ENCODE data around the gene ZNF213.

The ZNF213 gene

DNA sequence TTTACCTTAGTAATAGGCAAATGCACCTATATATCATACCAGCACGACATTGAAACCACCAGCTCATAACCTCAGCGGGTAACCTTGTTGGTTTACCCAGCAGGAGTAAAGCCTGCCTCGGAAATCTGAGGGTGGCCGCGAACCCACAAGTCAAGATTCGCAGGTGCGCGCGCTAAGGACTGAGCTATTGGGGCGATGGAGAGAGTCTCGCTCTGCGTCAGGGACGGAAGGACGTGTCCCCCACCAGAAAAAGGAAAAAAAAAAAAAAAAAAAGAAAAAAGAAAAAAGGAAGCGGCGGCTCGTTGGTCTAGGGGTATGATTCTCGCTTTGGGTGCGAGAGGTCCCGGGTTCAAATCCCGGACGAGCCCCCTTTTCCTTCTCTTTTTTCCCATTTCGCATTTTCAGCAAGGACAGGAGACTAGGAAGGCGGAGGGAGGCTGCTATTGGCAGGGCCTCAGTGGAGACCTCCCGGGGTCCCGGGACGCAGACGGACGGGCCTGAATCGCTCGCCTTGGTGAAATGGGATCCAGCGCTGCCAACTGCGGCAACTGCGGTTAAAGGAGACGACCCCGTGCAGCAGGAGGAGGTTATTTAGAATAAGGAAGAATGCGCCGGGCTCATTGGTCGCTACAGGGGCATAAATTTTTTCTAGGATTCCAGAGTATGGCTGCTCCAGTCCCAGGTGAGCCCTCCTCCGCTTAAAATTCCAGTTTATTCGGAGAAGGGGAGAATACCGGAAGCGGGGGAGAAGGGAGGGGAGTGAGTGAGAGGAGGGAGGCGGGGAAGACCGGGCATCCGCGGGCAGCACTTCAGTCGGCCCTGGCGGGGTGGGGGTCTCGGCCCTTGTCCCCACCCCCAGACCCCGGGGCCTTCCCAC, 53.2 kb downstream of the ZNF213 start, which contains the start of gene OR1F1:
OR1F1 (plus strand) TSS at position 407 of the 877 bp plus-strand sequence.
- H3K4me2 ChIP-seq (ENCODE audit: low read length) = peak within 1 kb of the TSS; percentile 77
- DNase-seq = peak; percentile 44 to 73
- H3K27me3 ChIP-seq (ENCODE audit: insufficient read depth, low read length) = peaks cover 10% of the 10 kb centered on the region
- peak within 1 kb of the TSS; percentile 27 for H2BK12ac ChIP-seq (ENCODE audit: low read length)
- peak within 1 kb of the TSS; percentile 43 for H3K9ac ChIP-seq (ENCODE audit: low read length)
- whole genome bisulfite sequencing (ENCODE audit: extremely low coverage, insufficient coverage, insufficient read length) = no CpG with 5 or more reads among the region's 51 CpGs
- H4K12ac ChIP-seq (ENCODE audit: low read depth, low read length) = peak within 1 kb of the TSS; percentile 0
- H3K4ac ChIP-seq (ENCODE audit: low read depth, low read length) = no peak within 1 kb of the TSS
- H3K27ac ChIP-seq (ENCODE audit: low read depth, low read length) = no peak within 1 kb of the TSS
- peak within 1 kb of the TSS; percentile 81 for H2AFZ ChIP-seq (ENCODE audit: insufficient read depth, low read length, poor library complexity)
- no peak within 1 kb of the TSS for H2BK120ac ChIP-seq (ENCODE audit: insufficient read depth, low read length, poor library complexity)
- no peaks in the 10 kb centered on the region for H3K9me3 ChIP-seq (ENCODE audit: insufficient read depth, low read depth, low read length)
- no peak within 1 kb of the TSS for H3K23ac ChIP-seq (ENCODE audit: low read length)
- no peaks in the 10 kb centered on the region for H3K79me2 ChIP-seq (ENCODE audit: control insufficient read depth, insufficient read depth, low read length, poor library complexity)
- H4K91ac ChIP-seq (ENCODE audit: low read depth, low read length) = no peak within 1 kb of the TSS
- H3K79me1 ChIP-seq (ENCODE audit: low read length) = no peaks in the 10 kb centered on the region
- peak within 1 kb of the TSS; percentile 4 for H3K14ac ChIP-seq (ENCODE audit: low read length)
- H3K4me3 ChIP-seq (ENCODE audit: low read depth, low read length) = peak within 1 kb of the TSS; percentile 70
- no peak within 1 kb of the TSS for H2AK5ac ChIP-seq (ENCODE audit: low read length)
- H3K4me1 ChIP-seq (ENCODE audit: control insufficient read depth in 1 of 2, insufficient read depth in 2 of 2, low read length in 2 of 2) = peaks cover 10 to 18% of the 10 kb centered on the region in 2 experiments
- H4K8ac ChIP-seq (ENCODE audit: low read depth, low read length) = peak within 1 kb of the TSS; percentile 5
- no peaks in the 10 kb centered on the region for H3K36me3 ChIP-seq (ENCODE audit: control insufficient read depth in 1 of 2, insufficient read depth in 2 of 2, low read length in 2 of 2)
- no peak within 1 kb of the TSS for H3K18ac ChIP-seq (ENCODE audit: low read length)
- no peak within 1 kb of the TSS for H2BK5ac ChIP-seq (ENCODE audit: low read depth, low read length, poor library complexity)

GRCh38 chr16:3188675-3188924, 53.8 kb downstream of the ZNF213 start:
- Histone ChIP-seq H3K27me3 (ENCODE audit: insufficient read depth, low read length) (peaks cover 7% of the 10 kb centered on the region), H2BK12ac (ENCODE audit: low read length) (peak overlapping the region; percentile 27), H3K4me3 (ENCODE audit: low read depth, low read length) (peak overlapping the region; percentile 70), H3K14ac (ENCODE audit: low read length) (peak overlapping the region; percentile 4), H2AFZ (ENCODE audit: insufficient read depth, low read length, poor library complexity) (peak overlapping the region; percentile 81), H3K36me3 (ENCODE audit: control insufficient read depth in 1 of 2, insufficient read depth in 2 of 2, low read length in 2 of 2) (no peaks in the 10 kb centered on the region), H3K4me2 (ENCODE audit: low read length) (peak overlapping the region; percentile 77), H3K27ac (ENCODE audit: low read depth, low read length) (no peak overlapping the region), H4K8ac (ENCODE audit: low read depth, low read length) (peak overlapping the region; percentile 5), H3K79me1 (ENCODE audit: low read length) (no peaks in the 10 kb centered on the region), H3K23ac (ENCODE audit: low read length) (no peak overlapping the region), H3K18ac (ENCODE audit: low read length) (no peak overlapping the region), H2BK5ac (ENCODE audit: low read depth, low read length, poor library complexity) (no peak overlapping the region), H3K79me2 (ENCODE audit: control insufficient read depth, insufficient read depth, low read length, poor library complexity) (no peaks in the 10 kb centered on the region), H2BK120ac (ENCODE audit: insufficient read depth, low read length, poor library complexity) (no peak overlapping the region), H3K4ac (ENCODE audit: low read depth, low read length) (no peak overlapping the region), H2AK5ac (ENCODE audit: low read length) (no peak overlapping the region), H3K4me1 (ENCODE audit: control insufficient read depth in 1 of 2, insufficient read depth in 2 of 2, low read length in 2 of 2) (peaks cover 6 to 12% of the 10 kb centered on the region in 2 experiments), H3K9ac (ENCODE audit: low read length) (no peak overlapping the region), H4K91ac (ENCODE audit: low read depth, low read length) (no peak overlapping the region), H3K9me3 (ENCODE audit: insufficient read depth, low read depth, low read length) (no peaks in the 10 kb centered on the region), H4K12ac (ENCODE audit: low read depth, low read length) (peak overlapping the region; percentile 0)
- DNase-seq = no peak
- no CpG with 5 or more reads among the region's 13 CpGs for WGBS (ENCODE audit: extremely low coverage, insufficient coverage, insufficient read length)

DNA sequence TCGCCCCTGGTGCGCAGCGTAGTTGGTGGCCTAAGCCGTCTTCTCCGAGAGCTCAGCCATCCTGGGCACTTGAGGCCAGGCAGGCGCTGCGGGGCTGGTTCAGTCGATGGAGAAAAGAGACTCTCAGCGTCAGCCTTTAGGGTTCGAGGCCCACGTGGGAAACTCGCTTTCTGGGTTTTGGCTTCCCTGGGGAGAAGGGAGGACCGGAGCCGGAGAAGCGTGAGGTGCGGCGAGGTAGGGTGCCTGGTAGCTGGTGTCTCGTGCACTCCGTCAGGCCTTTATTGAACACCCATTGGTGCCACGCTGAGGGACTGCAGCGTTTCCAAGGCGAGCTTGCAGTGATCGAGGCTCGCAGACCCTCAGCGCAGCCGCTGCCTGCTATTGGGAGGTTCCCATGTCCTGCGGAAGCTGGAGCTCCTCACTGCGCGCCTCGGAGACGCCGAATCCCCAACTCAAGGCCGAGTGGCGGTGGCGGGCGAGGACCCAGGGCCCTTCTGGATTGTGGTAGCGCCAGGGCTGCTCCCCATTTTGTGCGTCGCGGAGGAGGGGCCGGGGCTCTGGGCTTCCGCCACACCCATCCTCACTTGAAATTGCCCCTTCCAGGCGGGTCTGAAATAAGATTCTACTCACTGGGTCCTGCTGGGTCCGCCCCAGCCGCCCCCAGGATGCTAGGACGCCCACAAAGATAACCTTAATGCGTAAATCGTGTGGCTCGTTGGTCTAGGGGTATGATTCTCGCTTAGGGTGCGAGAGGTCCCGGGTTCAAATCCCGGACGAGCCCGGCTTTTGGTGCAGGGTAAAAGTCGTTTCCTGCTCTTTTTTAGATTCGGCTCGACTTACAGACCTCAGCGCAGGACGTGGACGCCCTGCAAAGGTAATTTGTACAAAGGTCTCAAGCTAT, 54.3 kb downstream of the ZNF213 start:
- H3K4ac ChIP-seq (ENCODE audit: low read depth, low read length) = no peak overlapping the region
- peak in 1 of 2 donors; percentile 45 for DNase-seq
- no peak overlapping the region for H3K23ac ChIP-seq (ENCODE audit: low read length)
- no peak overlapping the region for H4K91ac ChIP-seq (ENCODE audit: low read depth, low read length)
- H3K4me3 ChIP-seq (ENCODE audit: low read depth, low read length) = peak overlapping the region; percentile 70
- no peak overlapping the region for H2AK5ac ChIP-seq (ENCODE audit: low read length)
- peak overlapping the region; percentile 0 for H4K12ac ChIP-seq (ENCODE audit: low read depth, low read length)
- H3K18ac ChIP-seq (ENCODE audit: low read length) = peak overlapping the region; percentile 2
- H2AFZ ChIP-seq (ENCODE audit: insufficient read depth, low read length, poor library complexity) = peak overlapping the region; percentile 81
- no peaks in the 10 kb centered on the region for H3K79me2 ChIP-seq (ENCODE audit: control insufficient read depth, insufficient read depth, low read length, poor library complexity)
- no peak overlapping the region for H3K9ac ChIP-seq (ENCODE audit: low read length)
- peak overlapping the region; percentile 5 for H4K8ac ChIP-seq (ENCODE audit: low read depth, low read length)
- H3K14ac ChIP-seq (ENCODE audit: low read length) = peak overlapping the region; percentile 4
- no CpG with 5 or more reads among the region's 61 CpGs for WGBS (ENCODE audit: extremely low coverage, insufficient coverage, insufficient read length)
- no peaks in the 10 kb centered on the region for H3K79me1 ChIP-seq (ENCODE audit: low read length)
- no peak overlapping the region for H2BK120ac ChIP-seq (ENCODE audit: insufficient read depth, low read length, poor library complexity)
- no peaks in the 10 kb centered on the region for H3K9me3 ChIP-seq (ENCODE audit: insufficient read depth, low read depth, low read length)
- peak overlapping the region; percentile 27 for H2BK12ac ChIP-seq (ENCODE audit: low read length)
- H2BK5ac ChIP-seq (ENCODE audit: low read depth, low read length, poor library complexity) = no peak overlapping the region
- no peaks in the 10 kb centered on the region for H3K36me3 ChIP-seq (ENCODE audit: control insufficient read depth in 1 of 2, insufficient read depth in 2 of 2, low read length in 2 of 2)
- H3K4me1 ChIP-seq (ENCODE audit: control insufficient read depth in 1 of 2, insufficient read depth in 2 of 2, low read length in 2 of 2) = peaks cover 3 to 12% of the 10 kb centered on the region in 2 experiments
- peak overlapping the region; percentile 77 for H3K4me2 ChIP-seq (ENCODE audit: low read length)
- H3K27me3 ChIP-seq (ENCODE audit: insufficient read depth, low read length) = peaks cover 6% of the 10 kb centered on the region
- H3K27ac ChIP-seq (ENCODE audit: low read depth, low read length) = no peak overlapping the region

DNA sequence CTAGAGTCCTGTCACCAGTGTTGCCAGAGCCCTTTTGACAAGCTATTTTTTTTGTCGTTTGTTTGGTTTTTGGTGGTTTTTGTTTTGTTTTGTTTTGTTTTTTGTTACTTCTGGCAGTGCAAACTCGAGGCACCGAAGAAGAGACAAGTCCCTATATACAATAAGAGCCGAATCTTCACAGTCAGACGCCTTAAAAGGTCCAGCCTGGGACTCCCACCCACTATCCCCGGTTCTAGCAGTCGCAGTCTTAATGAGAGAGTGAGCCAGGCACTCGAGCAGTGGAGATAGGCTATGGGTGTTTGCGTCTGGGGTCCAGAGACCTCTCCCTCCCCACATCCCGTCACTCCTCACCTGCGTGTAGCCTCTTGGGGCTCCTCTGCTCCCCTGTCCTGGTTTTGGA, 55.0 kb downstream of the ZNF213 start:
- Histone ChIP-seq H3K14ac (ENCODE audit: low read length) (no peak overlapping the region), H3K4ac (ENCODE audit: low read depth, low read length) (no peak overlapping the region), H3K18ac (ENCODE audit: low read length) (no peak overlapping the region), H3K79me1 (ENCODE audit: low read length) (no peaks in the 10 kb centered on the region), H2BK5ac (ENCODE audit: low read depth, low read length, poor library complexity) (no peak overlapping the region), H3K36me3 (ENCODE audit: control insufficient read depth in 1 of 2, insufficient read depth in 2 of 2, low read length in 2 of 2) (no peaks in the 10 kb centered on the region), H4K91ac (ENCODE audit: low read depth, low read length) (no peak overlapping the region), H2AK5ac (ENCODE audit: low read length) (no peak overlapping the region), H3K9me3 (ENCODE audit: insufficient read depth, low read depth, low read length) (no peaks in the 10 kb centered on the region), H3K79me2 (ENCODE audit: control insufficient read depth, insufficient read depth, low read length, poor library complexity) (no peaks in the 10 kb centered on the region), H2BK120ac (ENCODE audit: insufficient read depth, low read length, poor library complexity) (no peak overlapping the region), H3K9ac (ENCODE audit: low read length) (no peak overlapping the region), H3K27me3 (ENCODE audit: insufficient read depth, low read length) (peaks cover 6% of the 10 kb centered on the region), H3K4me1 (ENCODE audit: control insufficient read depth in 1 of 2, insufficient read depth in 2 of 2, low read length in 2 of 2) (peaks cover 3 to 12% of the 10 kb centered on the region in 2 experiments), H3K23ac (ENCODE audit: low read length) (no peak overlapping the region), H3K4me2 (ENCODE audit: low read length) (peak overlapping the region; percentile 77), H3K4me3 (ENCODE audit: low read depth, low read length) (no peak overlapping the region), H4K12ac (ENCODE audit: low read depth, low read length) (no peak overlapping the region), H4K8ac (ENCODE audit: low read depth, low read length) (no peak overlapping the region), H2BK12ac (ENCODE audit: low read length) (no peak overlapping the region), H3K27ac (ENCODE audit: low read depth, low read length) (no peak overlapping the region), H2AFZ (ENCODE audit: insufficient read depth, low read length, poor library complexity) (no peak overlapping the region)
- no CpG with 5 or more reads among the region's 11 CpGs for WGBS (ENCODE audit: extremely low coverage, insufficient coverage, insufficient read length)
- no peak for DNase-seq

Measured in trophoblast cell (in vitro differentiated cells and primary cell).